H9 (cell line): Measurements from ENCODE around the gene OAF. TPM values are rescaled to one million over a fixed set of nuclear protein-coding genes. Genes with fewer than 3 reads are reported as not detected.

Experiments used
- DNase-seq: peaks from one replicate; pipeline ENCODE4 v3.0.0-alpha.2; 2017
- H2AFZ ChIP-seq: one replicate; pipeline ENCODE4 v1.6.1; 2013; ENCODE audit warnings: mild to moderate bottlenecking, low read length, control low read depth, moderate library complexity
- H2AK5ac ChIP-seq: 2 replicates; pipeline ENCODE4 v1.6.1; 2013; ENCODE audit warnings: low read length, control low read depth, mixed read lengths; ENCODE audit not compliant: insufficient read length
- H2BK120ac ChIP-seq: one replicate; pipeline ENCODE4 v1.6.1; 2013; ENCODE audit warnings: low read depth, mild to moderate bottlenecking, low read length, control low read depth, inconsistent platforms; ENCODE audit not compliant: poor library complexity, severe bottlenecking
- H2BK12ac ChIP-seq: 2 replicates; pipeline ENCODE4 v1.6.1; 2013; ENCODE audit warnings: low read length, control low read depth, mixed read lengths, low read depth; ENCODE audit not compliant: insufficient read length
- H2BK15ac ChIP-seq: 2 replicates; pipeline ENCODE4 v1.6.1; 2013; ENCODE audit warnings: low read depth, low read length, control low read depth
- H2BK20ac ChIP-seq: one replicate; pipeline ENCODE4 v1.6.1; 2013; ENCODE audit warnings: low read depth, mild to moderate bottlenecking, low read length, control low read depth, inconsistent platforms; ENCODE audit not compliant: poor library complexity, severe bottlenecking
- H2BK5ac ChIP-seq: 2 replicates; pipeline ENCODE4 v1.6.1; 2013; ENCODE audit warnings: low read length, control low read depth, mixed read lengths; ENCODE audit not compliant: insufficient read length
- H3K14ac ChIP-seq: 2 replicates; pipeline ENCODE4 v1.6.1; 2013; ENCODE audit warnings: low read length, control low read depth; ENCODE audit not compliant: insufficient read depth
- H3K18ac ChIP-seq: 2 replicates; pipeline ENCODE4 v1.6.1; 2013; ENCODE audit warnings: low read depth, mild to moderate bottlenecking, mixed read lengths, low read length, control low read depth; ENCODE audit not compliant: insufficient read length
- H3K23ac ChIP-seq: 2 replicates; pipeline ENCODE4 v1.6.1; 2013; ENCODE audit warnings: low read length, control low read depth, mixed read lengths, low read depth; ENCODE audit not compliant: insufficient read length
- H3K23me2 ChIP-seq: 2 replicates; pipeline ENCODE4 v1.6.1; 2013; ENCODE audit warnings: low read depth, mild to moderate bottlenecking, mixed read lengths, low read length, control low read depth; ENCODE audit not compliant: insufficient read length, poor library complexity, severe bottlenecking
- H3K27ac ChIP-seq: 2 replicates; pipeline ENCODE4 v1.5.1; 2013; ENCODE audit warnings: low read length, control low read depth, mixed read lengths, low read depth; ENCODE audit not compliant: insufficient read length
- H3K27me3 ChIP-seq: 2 replicates; pipeline ENCODE4 v1.6.1; 2013; ENCODE audit warnings: low read length, control low read depth, inconsistent platforms; ENCODE audit not compliant: insufficient read depth
- H3K4ac ChIP-seq: 2 replicates; pipeline ENCODE4 v1.6.1; 2013; ENCODE audit warnings: low read depth, mild to moderate bottlenecking, control low read depth, inconsistent platforms, low read length, moderate library complexity
- H3K4me1 ChIP-seq: 2 replicates; pipeline ENCODE4 v1.6.1; 2013; ENCODE audit warnings: low read length, control low read depth, inconsistent platforms; ENCODE audit not compliant: insufficient read depth
- H3K4me2 ChIP-seq: 2 replicates; pipeline ENCODE4 v1.6.1; 2013; ENCODE audit warnings: low read length, control low read depth, mixed read lengths; ENCODE audit not compliant: insufficient read length, insufficient read depth
- H3K56ac ChIP-seq: 2 replicates; pipeline ENCODE4 v1.6.1; 2013; ENCODE audit warnings: low read depth, mild to moderate bottlenecking, mixed read lengths, low read length, control low read depth; ENCODE audit not compliant: insufficient read length
- H3K79me1 ChIP-seq: 2 replicates; pipeline ENCODE4 v1.6.1; 2013; ENCODE audit warnings: low read depth, mild to moderate bottlenecking, moderate library complexity, low read length, control low read depth, inconsistent platforms; ENCODE audit not compliant: insufficient read depth, poor library complexity, severe bottlenecking
- H3K79me2 ChIP-seq: 2 replicates; pipeline ENCODE4 v1.6.1; 2013; ENCODE audit warnings: low read length, control low read depth, inconsistent platforms; ENCODE audit not compliant: insufficient read depth
- H3K9ac ChIP-seq: 2 replicates; pipeline ENCODE4 v1.6.1; 2013; ENCODE audit warnings: low read length, control low read depth, mixed read lengths; ENCODE audit not compliant: insufficient read length; ENCODE audit errors: extremely low read depth
- H3K9me3 ChIP-seq: one replicate; pipeline ENCODE4 v1.6.1; 2013; ENCODE audit warnings: low read depth, low read length, inconsistent platforms; ENCODE audit not compliant: control insufficient read depth
- H3T11ph ChIP-seq: one replicate; pipeline ENCODE4 v1.6.1; 2013; ENCODE audit warnings: mild to moderate bottlenecking, low read length, control low read depth, inconsistent platforms
- H4K20me1 ChIP-seq: one replicate; pipeline ENCODE4 v1.6.1; 2013; ENCODE audit not compliant: control insufficient read depth, insufficient read length, insufficient read depth
- H4K5ac ChIP-seq: 2 replicates; pipeline ENCODE4 v1.6.1; 2013; ENCODE audit warnings: low read depth, mild to moderate bottlenecking, mixed read lengths, low read length, control low read depth; ENCODE audit not compliant: insufficient read length
- H4K8ac ChIP-seq: replicated peaks from 2 replicates; pipeline ENCODE4 v1.6.1; 2013; ENCODE audit warnings: low read length, control low read depth, mixed read lengths, low read depth; ENCODE audit not compliant: insufficient read length
- H4K91ac ChIP-seq: 2 replicates; pipeline ENCODE4 v1.6.1; 2013; ENCODE audit warnings: low read depth, mild to moderate bottlenecking, moderate library complexity, mixed read lengths, low read length, control low read depth; ENCODE audit not compliant: insufficient read length
- H3K27ac Mint-ChIP-seq, 3 experiments: 2 replicates in 2 of 3; 3 replicates in 1 of 3; pipeline ENCODE4 v1.8.0; 2020 to 2021; ENCODE audit warnings: mixed read lengths in 3 of 3, mild to moderate bottlenecking in 1 of 3, moderate library complexity in 1 of 3
- H3K27me3 Mint-ChIP-seq: 2 replicates; pipeline ENCODE4 v1.8.0; 2021; ENCODE audit warnings: low read depth, mild to moderate bottlenecking, moderate library complexity, mixed read lengths
- H3K36me3 Mint-ChIP-seq, 3 experiments: 2 replicates in 2 of 3; 3 replicates in 1 of 3; pipeline ENCODE4 v1.8.0; 2020 to 2021; ENCODE audit warnings: low read depth in 3 of 3, mixed read lengths in 3 of 3; ENCODE audit not compliant: insufficient read depth in 1 of 3
- H3K4me1 Mint-ChIP-seq, 2 experiments: 2 replicates each; pipeline ENCODE4 v1.8.0; 2020; ENCODE audit warnings: mixed read lengths in 2 of 2
- H3K4me3 Mint-ChIP-seq, 2 experiments: 2 replicates in 1 of 2; 3 replicates in 1 of 2; pipeline ENCODE4 v1.8.0; 2020 to 2021; ENCODE audit warnings: mild to moderate bottlenecking in 2 of 2, mixed read lengths in 2 of 2, moderate library complexity in 1 of 2
- H3K9me3 Mint-ChIP-seq, 2 experiments: 2 replicates in 1 of 2; 3 replicates in 1 of 2; pipeline ENCODE4 v1.8.0; 2020; ENCODE audit warnings: mild to moderate bottlenecking in 2 of 2, mixed read lengths in 2 of 2, moderate library complexity in 1 of 2
- WGBS: extraction: QIAGEN DNeasy Blood & Tissue Kit; methylation state at CpG from one replicate; pipeline ENCODE4 v1.1.7; 2013; ENCODE audit warnings: missing lambda C conversion rate, low lambda C conversion rate, mixed read lengths; ENCODE audit not compliant: insufficient read length; ENCODE audit errors: extremely low coverage; 5-methylcytosine and 5-hydroxymethylcytosine counted together
- total RNA-seq: library from RNA; stranded (reverse); gene quantifications from 2 replicates; pipeline ENCODE4 v1.2.1, GENCODE V29; 2021
- TF ChIP-seq, protein P1 (sequence below): fragments of 200-600 bp; sonication (generic); conservative IDR thresholded peaks from 3 replicates; pipeline ENCODE4 v1.8.0; 2021; ENCODE audit warnings: antibody characterized with exemption, mild to moderate bottlenecking

OAF gene
- total RNA-seq, 1 experiment from 2014 or later, result 1.1 TPM

DNA sequence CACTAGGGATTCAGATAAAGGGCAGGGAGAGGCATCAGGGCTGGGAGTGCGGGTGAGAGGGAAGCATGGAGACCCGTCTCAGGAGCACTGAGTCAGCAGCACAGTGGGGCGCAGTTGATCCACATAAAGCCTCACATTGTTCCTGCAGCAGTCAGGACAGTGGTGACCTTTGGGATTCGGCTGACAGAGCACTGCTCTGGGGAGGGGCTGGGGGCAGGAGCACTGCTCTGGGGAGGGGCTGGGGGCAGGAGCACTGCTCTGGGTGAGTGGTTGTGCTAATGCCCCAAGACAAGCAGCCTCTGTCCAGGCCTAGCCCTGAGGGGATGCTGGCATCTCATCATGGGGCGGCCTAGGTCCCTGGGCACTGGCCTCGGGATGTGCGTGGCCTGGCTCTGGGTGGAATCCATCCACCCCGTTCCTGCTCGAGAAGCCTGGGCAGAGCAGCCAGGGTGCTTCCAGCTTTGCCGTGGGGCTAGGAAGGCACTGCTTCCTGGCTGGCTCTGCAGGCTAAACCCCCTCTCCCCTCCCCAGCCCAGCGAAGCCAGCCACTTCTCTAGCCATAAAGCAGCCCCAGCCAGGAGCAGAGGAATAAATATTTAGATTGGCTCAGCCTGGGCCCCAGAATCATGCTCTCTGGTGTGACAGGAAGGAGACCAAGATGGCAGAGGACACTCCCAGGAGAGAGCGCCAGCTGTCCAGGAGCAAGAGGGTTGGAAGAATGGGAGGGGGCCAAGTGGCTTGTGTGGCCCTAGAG is 7.3 kb downstream of the OAF start:
- no peak overlapping the region for H3K4me3 Mint-ChIP-seq

More for the DNA sequence above, 7.3 kb downstream of the OAF start:
- H3K14ac ChIP-seq, result no peak overlapping the region; the same call in 1 of the 2 replicates
- peaks cover 34% of the 10 kb centered on the region for H3K27me3 ChIP-seq
- no peaks in the 10 kb centered on the region for H3K79me1 ChIP-seq
- no peak overlapping the region for H3K4me2 ChIP-seq
- H4K8ac ChIP-seq, result no peak overlapping the region
- peak overlapping the region in 1 of 3 experiments; percentile 29; a peak in 1 of 7 replicates for H3K27ac Mint-ChIP-seq
- H2AK5ac ChIP-seq, result no peak overlapping the region
- no peaks in the 10 kb centered on the region for H3K9me3 ChIP-seq
- H3K9me3 Mint-ChIP-seq, result no peaks in the 10 kb centered on the region
- H3K27me3 Mint-ChIP-seq, result peaks cover 95% of the 10 kb centered on the region
- peaks cover 22 to 36% of the 10 kb centered on the region in 2 experiments for H3K4me1 Mint-ChIP-seq
- no peak overlapping the region for H2BK15ac ChIP-seq
- no peak overlapping the region for H2AFZ ChIP-seq
- no peak overlapping the region for H3K18ac ChIP-seq
- no peaks in the 10 kb centered on the region for H3K79me2 ChIP-seq
- no peak overlapping the region for H2BK120ac ChIP-seq
- H3K4me1 ChIP-seq, result no peaks in the 10 kb centered on the region
- no peak overlapping the region for H3K4ac ChIP-seq
- no peaks in the 10 kb centered on the region for H3K36me3 Mint-ChIP-seq
- H3T11ph ChIP-seq, result no peak overlapping the region
- no peak overlapping the region for H2BK5ac ChIP-seq
- no peak overlapping the region for H3K27ac ChIP-seq
- no peak overlapping the region for H4K5ac ChIP-seq
- no peak overlapping the region for H2BK12ac ChIP-seq
- H3K23ac ChIP-seq, result no peak overlapping the region
- no peaks in the 10 kb centered on the region for H4K20me1 ChIP-seq
- H2BK20ac ChIP-seq, result no peak overlapping the region
- no peak overlapping the region for H4K91ac ChIP-seq
- no peaks in the 10 kb centered on the region for H3K23me2 ChIP-seq
- H3K9ac ChIP-seq, result no peak overlapping the region
- no peak overlapping the region for H3K56ac ChIP-seq
- no peak for DNase-seq
- TF ChIP-seq, protein P1, sequence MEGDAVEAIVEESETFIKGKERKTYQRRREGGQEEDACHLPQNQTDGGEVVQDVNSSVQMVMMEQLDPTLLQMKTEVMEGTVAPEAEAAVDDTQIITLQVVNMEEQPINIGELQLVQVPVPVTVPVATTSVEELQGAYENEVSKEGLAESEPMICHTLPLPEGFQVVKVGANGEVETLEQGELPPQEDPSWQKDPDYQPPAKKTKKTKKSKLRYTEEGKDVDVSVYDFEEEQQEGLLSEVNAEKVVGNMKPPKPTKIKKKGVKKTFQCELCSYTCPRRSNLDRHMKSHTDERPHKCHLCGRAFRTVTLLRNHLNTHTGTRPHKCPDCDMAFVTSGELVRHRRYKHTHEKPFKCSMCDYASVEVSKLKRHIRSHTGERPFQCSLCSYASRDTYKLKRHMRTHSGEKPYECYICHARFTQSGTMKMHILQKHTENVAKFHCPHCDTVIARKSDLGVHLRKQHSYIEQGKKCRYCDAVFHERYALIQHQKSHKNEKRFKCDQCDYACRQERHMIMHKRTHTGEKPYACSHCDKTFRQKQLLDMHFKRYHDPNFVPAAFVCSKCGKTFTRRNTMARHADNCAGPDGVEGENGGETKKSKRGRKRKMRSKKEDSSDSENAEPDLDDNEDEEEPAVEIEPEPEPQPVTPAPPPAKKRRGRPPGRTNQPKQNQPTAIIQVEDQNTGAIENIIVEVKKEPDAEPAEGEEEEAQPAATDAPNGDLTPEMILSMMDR, result no peak
- WGBS, result no CpG with 5 or more reads among the region's 12 CpGs
